HL-60 (cell line): ENCODE data around the gene YBX3.

Experiments
- DNase-seq, 2 experiments: peaks; one replicate each; pipeline ENCODE4 v3.0.0-alpha.2; 2010 to 2020; ENCODE audit warnings: low read depth in 1 of 2, low spot score in 1 of 2
- H3K27ac ChIP-seq: fragments of 250-450 bp; sonication (Bioruptor Pico); replicated peaks from 2 replicates; pipeline ENCODE4 v1.5.1; 2020; ENCODE audit warnings: mild to moderate bottlenecking, moderate library complexity
- H3K27me3 ChIP-seq: fragments of 250-450 bp; sonication (Bioruptor Pico); 2 replicates; pipeline ENCODE4 v1.5.1; 2021; ENCODE audit warnings: mild to moderate bottlenecking, moderate library complexity; ENCODE audit not compliant: insufficient read depth, poor library complexity, severe bottlenecking
- H3K4me3 ChIP-seq: replicated peaks from 2 replicates; pipeline ENCODE4 v1.5.1; 2011; ENCODE audit warnings: mild to moderate bottlenecking, control low read depth, low read length; ENCODE audit not compliant: insufficient read depth
- CTCF ChIP-seq: IDR thresholded peaks from one replicate; pipeline ENCODE4 v1.5.1; 2011; ENCODE audit warnings: low read length, control low read depth, inconsistent platforms; ENCODE audit not compliant: insufficient read depth
- GABPA ChIP-seq: IDR thresholded peaks from 2 replicates; pipeline ENCODE4 v1.6.1; 2012; ENCODE audit warnings: low read depth
- POLR2AphosphoS5 ChIP-seq: IDR thresholded peaks from 2 replicates; pipeline ENCODE4 v1.6.1; 2012; ENCODE audit warnings: low read depth
- REST ChIP-seq: IDR thresholded peaks from 2 replicates; pipeline ENCODE4 v1.6.1; 2012; ENCODE audit warnings: low read depth; ENCODE audit not compliant: insufficient replicate concordance
- SPI1 ChIP-seq: IDR thresholded peaks from 2 replicates; pipeline ENCODE4 v1.6.1; 2012; ENCODE audit warnings: low read depth, mild to moderate bottlenecking, borderline replicate concordance

Gene YBX3

GRCh38 chr12:10697156-10697555 is 26.0 kb downstream of the YBX3 start:
- Histone ChIP-seq H3K4me3 (no peak overlapping the region), H3K27ac (no peak overlapping the region), H3K27me3 (no peaks in the 10 kb centered on the region)
- no peak for TF ChIP-seq GABPA
- no peak for TF ChIP-seq SPI1
- no peak for TF ChIP-seq POLR2AphosphoS5
- TF ChIP-seq REST: no peak
- TF ChIP-seq CTCF: no peak
- DNase-seq: no peak

- Histone ChIP-seq H3K4me3 (no peak overlapping the region), H3K27me3 (no peaks in the 10 kb centered on the region), H3K27ac (no peak overlapping the region)
- TF ChIP-seq SPI1: no peak
- no peak for TF ChIP-seq GABPA
- DNase-seq: no peak
Observed at GRCh38 chr12:10690906-10691305, 32.2 kb downstream of the YBX3 start.

GRCh38 chr12:10689146-10689545 is 34.0 kb downstream of the YBX3 start:
- no peak for DNase-seq
- H3K27ac ChIP-seq: no peak overlapping the region
- TF ChIP-seq POLR2AphosphoS5 (no peak), CTCF (no peak), REST (no peak), GABPA (no peak), SPI1 (no peak)
- no peaks in the 10 kb centered on the region for H3K27me3 ChIP-seq
- H3K4me3 ChIP-seq: no peak overlapping the region

- Histone ChIP-seq H3K27ac (no peak overlapping the region), H3K4me3 (no peak overlapping the region), H3K27me3 (no peaks in the 10 kb centered on the region)
- DNase-seq: no peak
- TF ChIP-seq SPI1 (no peak), GABPA (no peak), REST (no peak), POLR2AphosphoS5 (no peak), CTCF (no peak)
Observed at GRCh38 chr12:10688042-10688441, 35.1 kb downstream of the YBX3 start.
